C4-2B (cell line): ENCODE measurements around the gene ARHGEF12.

Experiments
- ZFX ChIP-seq: fragments of 450-650 bp; IDR thresholded peaks from 2 replicates; pipeline ENCODE4 v1.6.1; 2017
- TF ChIP-seq, protein P1 (sequence below): fragments of 450-650 bp; conservative IDR thresholded peaks from 2 replicates; pipeline ENCODE4 v1.5.1; 2017; ENCODE audit warnings: mild to moderate bottlenecking

DNA sequence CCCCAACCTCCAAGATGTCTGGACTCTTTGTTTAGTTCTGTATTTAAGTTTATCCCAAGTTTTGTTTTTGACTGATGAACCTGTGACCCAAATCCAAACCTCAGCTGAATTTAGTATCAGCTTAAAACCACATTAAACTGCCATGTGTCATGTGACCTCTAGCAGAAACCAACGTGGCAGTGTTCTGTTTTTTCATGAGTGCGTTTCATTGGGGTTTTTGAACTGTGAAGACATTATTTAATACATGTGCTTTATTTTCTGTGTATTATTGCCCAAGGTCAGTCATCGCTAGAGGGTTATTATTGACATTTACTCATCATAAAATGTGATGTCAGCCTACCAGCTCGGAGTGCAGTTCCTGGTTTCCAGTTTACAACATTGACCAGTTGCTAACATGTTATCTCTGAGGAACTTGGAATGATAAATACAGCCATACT lies 9.3 kb upstream of the ARHGEF12 start:
- TF ChIP-seq, protein P1, sequence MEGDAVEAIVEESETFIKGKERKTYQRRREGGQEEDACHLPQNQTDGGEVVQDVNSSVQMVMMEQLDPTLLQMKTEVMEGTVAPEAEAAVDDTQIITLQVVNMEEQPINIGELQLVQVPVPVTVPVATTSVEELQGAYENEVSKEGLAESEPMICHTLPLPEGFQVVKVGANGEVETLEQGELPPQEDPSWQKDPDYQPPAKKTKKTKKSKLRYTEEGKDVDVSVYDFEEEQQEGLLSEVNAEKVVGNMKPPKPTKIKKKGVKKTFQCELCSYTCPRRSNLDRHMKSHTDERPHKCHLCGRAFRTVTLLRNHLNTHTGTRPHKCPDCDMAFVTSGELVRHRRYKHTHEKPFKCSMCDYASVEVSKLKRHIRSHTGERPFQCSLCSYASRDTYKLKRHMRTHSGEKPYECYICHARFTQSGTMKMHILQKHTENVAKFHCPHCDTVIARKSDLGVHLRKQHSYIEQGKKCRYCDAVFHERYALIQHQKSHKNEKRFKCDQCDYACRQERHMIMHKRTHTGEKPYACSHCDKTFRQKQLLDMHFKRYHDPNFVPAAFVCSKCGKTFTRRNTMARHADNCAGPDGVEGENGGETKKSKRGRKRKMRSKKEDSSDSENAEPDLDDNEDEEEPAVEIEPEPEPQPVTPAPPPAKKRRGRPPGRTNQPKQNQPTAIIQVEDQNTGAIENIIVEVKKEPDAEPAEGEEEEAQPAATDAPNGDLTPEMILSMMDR, result no peak
- no peak for TF ChIP-seq ZFX
